Ovary (tissue), 9 donors: ENCODE data around the gene TANK. TPM values are rescaled to one million over a fixed set of nuclear protein-coding genes. Genes with fewer than 3 reads are reported as not detected.

ENCODE experiments used
- DNase-seq, 5 donors: peaks; one replicate each; pipeline ENCODE4 v3.0.0-alpha.2; 2019 to 2020
- H3K27ac ChIP-seq, 2 donors: fragments of 200-600 bp; one replicate each; pipeline versions ENCODE4 v1.5.1 to v1.8.0; 2019 to 2022
- H3K27me3 ChIP-seq: fragments of 200-600 bp; one replicate; pipeline ENCODE4 v1.8.0; 2022
- H3K36me3 ChIP-seq: fragments of 200-600 bp; sonication (generic); one replicate; pipeline ENCODE4 v1.5.1; 2019
- H3K4me1 ChIP-seq: one replicate; pipeline ENCODE4 v1.8.1; 2013; ENCODE audit warnings: mild to moderate bottlenecking, moderate library complexity; ENCODE audit not compliant: insufficient read depth
- H3K4me3 ChIP-seq: fragments of 200-600 bp; sonication (generic); one replicate; pipeline ENCODE4 v1.5.1; 2017
- H3K9me3 ChIP-seq, 2 donors: fragments of 200-600 bp in 1 of 2; sonication (generic) in 1 of 2; one replicate each; pipeline versions ENCODE4 v1.5.1 to v1.8.1; 2013 to 2019; ENCODE audit warnings: mild to moderate bottlenecking in 1 of 2, moderate library complexity in 1 of 2
- CTCF ChIP-seq, 3 donors: fragments of 450-650 bp in 2 of 3; fragments of 200-600 bp in 1 of 3; IDR thresholded peaks; one replicate each; pipeline versions ENCODE4 v1.5.1 to v1.8.0; 2016 to 2022; ENCODE audit warnings: antibody characterized with exemption in 3 of 3, mild to moderate bottlenecking in 1 of 3
- EP300 ChIP-seq: sonication (generic); formaldehyde crosslinking; IDR thresholded peaks from one replicate; pipeline ENCODE4 v1.6.1; 2017; ENCODE audit warnings: antibody characterized with exemption
- POLR2A ChIP-seq: fragments of 450-650 bp; IDR thresholded peaks from one replicate; pipeline ENCODE4 v1.6.1; 2017; ENCODE audit warnings: antibody characterized with exemption, mild to moderate bottlenecking, moderate library complexity
- WGBS, 3 donors: extraction: QIAGEN DNeasy Blood & Tissue Kit in 1 of 3; methylation state at CpG; one replicate each; pipeline versions ENCODE4 v1.1.5 to v1.1.7; 2013 to 2017; 5-methylcytosine and 5-hydroxymethylcytosine counted together
- intact Hi-C, 4 donors: fragments of 100-400 bp; cut with DNase I; formaldehyde crosslinking; loops; one replicate each; pipeline versions ENCODE4 v1.11.0 to v1.15.1; 2022 to 2023
- polyA plus RNA-seq, 2 donors: library from polyadenylated mRNA; stranded (reverse); fragments of 200-250 nt in 1 of 2; fragments of 350-450 nt in 1 of 2; fragmentation: Illumina TruSeq in 1 of 2; extraction: RNeasy Lipid Tissue Mini Kit (QIAGEN cat#74804) in 1 of 2; gene quantifications; one replicate each; pipeline ENCODE4 v1.2.3, GENCODE V29; 2013 to 2014
- total RNA-seq, 7 donors: library from RNA; depleted of rRNA in 2 of 7; stranded (reverse); fragments of >200 nt in 2 of 7; fragmentation: NEBNext Ultra II Directional in 3 of 7; extraction: Animal tissue kit (Norgen Biotek cat#: 25700) in 3 of 7; gene quantifications; one replicate each; pipeline versions ENCODE4 v1.1.0 to v1.2.4, GENCODE V29; 2016 to 2023
- donor health status: DM: no; HTN: no; CAD: no; lungs with moderate emphysema.
- donor health status: DM: no; HTN: no; CAD: no.
- donor health status: Bipolar disorder and iron deficiency.
- donor health status: DM: yes; HTN: yes; CAD: no.
- donor health status: DM: no; HTN: no; CAD: no.
- donor health status: DM: yes; HTN: yes; CAD: no.

Gene TANK
- total and polyA plus RNA-seq, 9 donors = 31.4 to 99.8 (median 52.2) TPM

DNA sequence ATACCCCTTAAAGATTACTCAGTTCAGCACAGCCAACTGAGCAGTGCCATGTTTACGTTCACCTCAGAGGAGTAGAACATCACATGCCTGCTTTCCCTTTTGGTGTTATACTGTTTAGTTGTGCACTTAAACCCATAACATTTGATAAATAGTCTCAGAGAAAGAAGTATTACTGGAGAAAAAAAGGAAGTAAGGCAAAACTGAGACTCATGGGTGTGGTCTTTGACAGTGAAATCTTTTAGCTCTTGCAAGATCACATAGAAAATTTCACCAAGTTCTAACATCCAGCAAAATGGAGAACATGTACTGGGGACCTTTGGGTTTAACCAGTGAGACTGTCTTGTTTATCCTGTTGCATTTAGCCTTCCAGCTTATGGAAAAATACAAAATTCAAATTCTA, 5.6 kb downstream of the TANK start:
- H3K4me1 ChIP-seq = no peaks in the 10 kb centered on the region

DNA sequence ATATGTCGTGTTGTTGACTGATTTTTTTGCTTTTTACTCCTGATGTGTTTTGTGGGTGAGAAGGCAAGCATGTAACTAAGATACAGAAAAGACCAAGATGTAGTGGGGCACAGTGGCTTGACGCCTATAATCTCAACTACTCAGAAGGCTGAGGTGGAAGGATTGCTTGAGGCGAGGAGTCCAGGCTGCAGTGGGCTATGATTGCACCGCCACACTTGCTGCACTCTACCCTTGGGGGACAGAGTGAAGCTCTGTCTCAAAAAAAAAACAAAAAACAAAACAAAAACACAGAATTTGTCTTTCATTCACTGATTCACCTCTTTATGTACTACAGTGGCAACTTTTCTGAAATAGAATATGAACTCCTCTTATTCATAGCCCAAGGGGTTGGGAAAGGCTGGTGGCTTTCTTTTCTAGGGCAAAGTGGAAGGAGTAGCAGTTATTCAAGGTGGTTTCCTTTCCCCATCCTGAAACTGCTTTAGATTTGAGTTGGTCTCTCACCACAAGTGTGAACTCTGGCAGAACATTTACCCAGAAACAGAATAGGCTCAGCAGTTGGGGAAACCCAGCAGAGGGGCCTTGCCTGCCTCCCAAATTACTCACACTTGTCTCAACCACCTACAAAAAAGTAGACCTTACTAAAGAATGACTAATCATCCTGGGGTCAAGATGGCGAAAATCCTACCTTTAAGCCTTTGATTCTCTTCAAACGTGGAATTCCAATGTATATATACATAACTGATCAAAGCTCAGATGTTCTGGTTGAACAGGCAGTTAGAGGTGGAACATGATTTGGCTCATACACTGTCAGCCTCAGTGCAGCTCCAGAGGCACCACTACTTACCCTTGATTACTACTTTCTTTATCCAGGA, 6.5 kb downstream of the TANK start:
- intact Hi-C loops = no loop called here
- WGBS, 3 donors = 94 to 97% (median 95%) methylated on average over 6 of the region's 6 CpGs
- Histone ChIP-seq H3K4me1 (peaks cover 1% of the 10 kb centered on the region), H3K9me3 (no peaks in the 10 kb centered on the region), H3K36me3 (no peaks in the 10 kb centered on the region), H3K27ac (no peak overlapping the region), H3K4me3 (no peak overlapping the region), H3K27me3 (no peaks in the 10 kb centered on the region)
- no peak for DNase-seq
- no peak for TF ChIP-seq POLR2A
- TF ChIP-seq CTCF (IDR thresholded peaks at IDR 0.05) = no peak
- no peak for TF ChIP-seq EP300

More for the DNA sequence above, 5.6 kb downstream of the TANK start:
- Histone ChIP-seq H3K36me3 (no peaks in the 10 kb centered on the region), H3K27me3 (no peaks in the 10 kb centered on the region), H3K4me3 (no peak overlapping the region), H3K27ac (no peak overlapping the region), H3K9me3 (no peaks in the 10 kb centered on the region)
- WGBS, 3 donors = 86 to 95% (median 90%) methylated on average over 1 of the region's 1 CpG
- DNase-seq = no peak
- intact Hi-C loops = no loop called here
- TF ChIP-seq POLR2A (no peak), CTCF (IDR thresholded peaks at IDR 0.05) (no peak), EP300 (no peak)

GRCh38 chr2:161169335-161169734, 9.1 kb downstream of the TANK start:
- H3K27me3 ChIP-seq = no peaks in the 10 kb centered on the region
- 93 to 97% (median 95%) methylated on average over 2 of the region's 2 CpGs for WGBS, 3 donors
- H3K27ac ChIP-seq = no peak overlapping the region
- DNase-seq = no peak
- no peak overlapping the region for H3K4me3 ChIP-seq
- no peaks in the 10 kb centered on the region for H3K9me3 ChIP-seq
- peaks cover 3% of the 10 kb centered on the region for H3K4me1 ChIP-seq
- intact Hi-C loops = no loop called here
- no peak for TF ChIP-seq EP300
- TF ChIP-seq CTCF (IDR thresholded peaks at IDR 0.05) = no peak
- no peak for TF ChIP-seq POLR2A
- H3K36me3 ChIP-seq = no peaks in the 10 kb centered on the region

GRCh38 chr2:161170377-161170776, 10.1 kb downstream of the TANK start:
- H3K27me3 ChIP-seq = no peaks in the 10 kb centered on the region
- H3K27ac ChIP-seq = no peak overlapping the region
- no peaks in the 10 kb centered on the region for H3K36me3 ChIP-seq
- intact Hi-C loops = no loop called here
- H3K9me3 ChIP-seq = no peaks in the 10 kb centered on the region
- H3K4me1 ChIP-seq = peaks cover 3% of the 10 kb centered on the region
- no peak for TF ChIP-seq CTCF (IDR thresholded peaks at IDR 0.05)
- no peak for TF ChIP-seq POLR2A
- TF ChIP-seq EP300 = no peak
- no peak overlapping the region for H3K4me3 ChIP-seq
- DNase-seq = no peak
- WGBS, 3 donors = 86 to 88% (median 88%) methylated on average over 6 of the region's 6 CpGs
